Activated CD4-positive, alpha-beta T cell treated with anti-CD3 and anti-CD28 coated beads, Interleukin-2, amount 10 ng/mL, durations not matched to agents 7 days and 5 days (primary cell): Measurements from ENCODE around the gene MS4A10. TPM values are rescaled to one million over a fixed set of nuclear protein-coding genes. Genes with fewer than 3 reads are reported as not detected.

ENCODE experiments used
- CTCF ChIA-PET: fragments of 350-600 bp; sonication (Branson Sonifier 250); formaldehyde crosslinking; loops from one replicate; lab custom pipeline; 2021; ENCODE audit warnings: antibody characterized with exemption; lab: Charles Lee
- POLR2A ChIA-PET: fragments of 350-600 bp; sonication (Branson Sonifier 250); formaldehyde crosslinking; loops from one replicate; lab custom pipeline; 2021; ENCODE audit warnings: antibody characterized with exemption; lab: Charles Lee
- DNase-seq: peaks from one replicate; pipeline ENCODE4 v3.0.0-alpha.2; 2020
- H3K27ac Mint-ChIP-seq: one replicate; pipeline ENCODE4 v1.8.0; 2021; ENCODE audit warnings: mild to moderate bottlenecking, moderate library complexity, mixed read lengths
- H3K27me3 Mint-ChIP-seq: one replicate; pipeline ENCODE4 v1.8.0; 2021; ENCODE audit warnings: mixed read lengths
- H3K36me3 Mint-ChIP-seq: one replicate; pipeline ENCODE4 v1.8.0; 2021; ENCODE audit warnings: low read depth, mixed read lengths
- H3K4me1 Mint-ChIP-seq: one replicate; pipeline ENCODE4 v1.8.0; 2021; ENCODE audit warnings: mixed read lengths
- H3K4me3 Mint-ChIP-seq: one replicate; pipeline ENCODE4 v1.8.0; 2021; ENCODE audit warnings: mild to moderate bottlenecking, moderate library complexity, mixed read lengths
- H3K9me3 Mint-ChIP-seq: one replicate; pipeline ENCODE4 v1.8.0; 2021; ENCODE audit warnings: mixed read lengths
- total RNA-seq, 2 experiments: library from RNA; stranded (reverse); gene quantifications; one replicate each; pipeline ENCODE4 v1.2.3, GENCODE V29; 2021

Gene MS4A10
- total RNA-seq, 2 experiments from 2014 or later: not detected

- H3K36me3 Mint-ChIP-seq: no peaks in the 10 kb centered on the region
- ChIA-PET CTCF (interaction anchor here (1.1 to 1.7 kb wide), 2 partner anchors 13 to 32 kb away, joined by 3 to 4 read pairs; no protein-coding TSS in a partner anchor), POLR2A (no interaction called here)
- no peaks in the 10 kb centered on the region for H3K27me3 Mint-ChIP-seq
- no peak for DNase-seq
- no peaks in the 10 kb centered on the region for H3K9me3 Mint-ChIP-seq
- H3K27ac Mint-ChIP-seq: no peak overlapping the region
- H3K4me3 Mint-ChIP-seq: no peak overlapping the region
- H3K4me1 Mint-ChIP-seq: no peaks in the 10 kb centered on the region
Observed at GRCh38 chr11:60769273-60769672, 15.9 kb upstream of the MS4A10 start.

- no peaks in the 10 kb centered on the region for H3K36me3 Mint-ChIP-seq
- no peak for DNase-seq
- H3K27me3 Mint-ChIP-seq: no peaks in the 10 kb centered on the region
- POLR2A ChIA-PET: no interaction called here
- no peak overlapping the region for H3K4me3 Mint-ChIP-seq
- H3K9me3 Mint-ChIP-seq: no peaks in the 10 kb centered on the region
- peaks cover 2% of the 10 kb centered on the region for H3K4me1 Mint-ChIP-seq
- CTCF ChIA-PET: interaction anchor here (1.7 kb wide), 1 partner anchor 32 kb away, joined by 4 read pairs; no protein-coding TSS in a partner anchor
- no peak overlapping the region for H3K27ac Mint-ChIP-seq
Observed at GRCh38 chr11:60769811-60770210, 15.3 kb upstream of the MS4A10 start.

DNA sequence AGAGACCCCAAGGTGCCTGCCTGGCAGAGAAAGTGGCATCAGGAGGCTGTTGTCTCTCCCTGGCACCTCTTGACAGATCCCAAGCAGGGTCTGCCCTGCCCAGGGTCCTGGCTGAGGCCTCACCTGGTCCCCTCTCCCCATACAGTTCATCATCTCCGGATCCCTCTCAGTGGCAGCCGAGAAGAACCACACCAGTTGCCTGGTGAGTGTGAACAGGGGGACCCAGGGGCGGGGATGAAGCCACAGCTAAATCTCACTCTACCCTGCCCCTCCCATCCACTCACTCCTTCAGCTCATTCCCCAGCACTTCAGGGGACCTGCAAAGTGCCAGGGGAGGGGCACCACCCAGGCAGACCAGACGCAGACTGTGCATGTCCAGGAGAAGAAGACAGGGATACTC, 14.0 kb upstream of the MS4A10 start:
- Mint-ChIP-seq H3K36me3 (no peaks in the 10 kb centered on the region), H3K9me3 (no peaks in the 10 kb centered on the region), H3K4me1 (peaks cover 9% of the 10 kb centered on the region), H3K27me3 (no peaks in the 10 kb centered on the region), H3K27ac (no peak overlapping the region), H3K4me3 (no peak overlapping the region)
- DNase-seq: no peak
- CTCF ChIA-PET: interaction anchor here (1.7 kb wide), 1 partner anchor 34 kb away, joined by 4 read pairs; no protein-coding TSS in a partner anchor
- POLR2A ChIA-PET: no interaction called here

GRCh38 chr11:60771879-60772525, 13.1 kb upstream of the MS4A10 start:
- Mint-ChIP-seq H3K4me1 (peaks cover 9% of the 10 kb centered on the region), H3K36me3 (no peaks in the 10 kb centered on the region), H3K27me3 (peaks cover 2% of the 10 kb centered on the region), H3K4me3 (no peak overlapping the region), H3K9me3 (no peaks in the 10 kb centered on the region), H3K27ac (no peak overlapping the region)
- ChIA-PET POLR2A (no interaction called here), CTCF (interaction anchor here (0.6 to 1.1 kb wide), 2 partner anchors 9 to 16 kb away, joined by 3 read pairs; no protein-coding TSS in a partner anchor)
- DNase-seq: no peak

DNA sequence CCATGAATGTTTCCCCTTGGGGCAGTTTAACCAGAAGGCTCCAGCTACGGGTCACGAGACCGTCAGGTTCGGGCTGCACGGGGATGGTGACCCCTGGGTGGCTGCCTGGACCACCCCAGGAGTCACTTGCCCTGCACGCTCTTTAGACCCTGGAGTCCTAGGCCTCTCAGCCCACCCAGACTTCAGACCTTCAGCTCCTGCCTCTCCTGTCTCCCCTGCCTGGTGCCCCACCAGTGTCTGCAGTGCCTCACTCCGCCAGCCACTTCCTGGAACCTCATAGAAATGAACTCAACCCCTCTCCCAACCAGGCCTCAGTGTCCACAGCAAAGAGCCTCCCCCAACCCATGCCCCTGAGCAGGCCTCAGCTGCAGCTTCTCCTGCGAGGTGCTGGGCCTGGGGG, 12.5 kb upstream of the MS4A10 start:
- no peaks in the 10 kb centered on the region for H3K9me3 Mint-ChIP-seq
- CTCF ChIA-PET: interaction anchor here (1.1 kb wide), 1 partner anchor 10 kb away, joined by 3 read pairs; no protein-coding TSS in a partner anchor

GRCh38 chr11:60774726-60775125, 10.4 kb upstream of the MS4A10 start:
- Mint-ChIP-seq H3K27me3 (peaks cover 12% of the 10 kb centered on the region), H3K9me3 (no peaks in the 10 kb centered on the region), H3K36me3 (no peaks in the 10 kb centered on the region), H3K4me1 (peaks cover 9% of the 10 kb centered on the region), H3K4me3 (no peak overlapping the region), H3K27ac (no peak overlapping the region)
- DNase-seq: no peak
- POLR2A ChIA-PET: interaction anchor here (0.6 kb wide), 1 partner anchor 10 kb away, joined by 3 read pairs; no protein-coding TSS in a partner anchor
- CTCF ChIA-PET: interaction anchor here (0.6 to 1.9 kb wide), 6 partner anchors 12 to 855 kb away, joined by 3 to 9 read pairs (median 4); no protein-coding TSS in a partner anchor

More for the DNA sequence above, 12.5 kb upstream of the MS4A10 start:
- Mint-ChIP-seq H3K27me3 (peaks cover 8% of the 10 kb centered on the region), H3K4me3 (no peak overlapping the region), H3K36me3 (no peaks in the 10 kb centered on the region), H3K4me1 (peaks cover 9% of the 10 kb centered on the region), H3K27ac (no peak overlapping the region)
- POLR2A ChIA-PET: no interaction called here
- no peak for DNase-seq

DNA sequence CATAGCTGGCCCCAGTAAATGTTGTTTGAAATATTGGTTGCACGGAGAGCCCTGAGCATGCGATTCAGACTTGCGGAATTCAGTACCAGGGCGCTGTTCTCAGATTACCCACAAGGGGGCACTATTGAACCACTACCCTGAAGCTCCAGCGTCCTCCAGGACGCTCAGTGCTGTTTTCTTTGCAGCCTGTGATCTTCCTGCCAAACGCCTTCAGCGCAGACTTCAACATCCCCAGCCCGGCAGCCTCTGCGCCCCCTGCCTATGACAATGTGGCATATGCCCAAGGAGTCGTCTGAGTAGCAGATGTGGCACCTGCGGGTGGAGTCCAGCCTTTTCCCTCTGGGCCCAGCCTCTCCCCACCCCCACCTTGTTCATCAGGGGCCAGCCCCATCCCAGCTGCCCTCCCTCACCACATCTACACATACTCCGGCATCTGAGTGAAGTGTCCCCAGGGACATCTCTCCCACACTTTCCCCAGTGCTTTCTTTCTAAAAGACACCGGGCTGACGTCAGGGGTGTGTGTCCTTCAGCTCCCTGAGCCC, 9.6 kb upstream of the MS4A10 start:
- H3K27ac Mint-ChIP-seq: peak overlapping the region; percentile 31
- CTCF ChIA-PET: interaction anchor here (0.6 to 2.4 kb wide), 11 partner anchors 8 to 854 kb away, joined by 3 to 9 read pairs (median 3); no protein-coding TSS in a partner anchor
- peaks cover 12% of the 10 kb centered on the region for H3K27me3 Mint-ChIP-seq
- peaks cover 9% of the 10 kb centered on the region for H3K4me1 Mint-ChIP-seq
- no peak overlapping the region for H3K4me3 Mint-ChIP-seq
- H3K9me3 Mint-ChIP-seq: no peaks in the 10 kb centered on the region
- POLR2A ChIA-PET: no interaction called here
- DNase-seq: peak; percentile 87
- no peaks in the 10 kb centered on the region for H3K36me3 Mint-ChIP-seq

GRCh38 chr11:60776167-60776566, 9.0 kb upstream of the MS4A10 start:
- H3K27me3 Mint-ChIP-seq: peaks cover 12% of the 10 kb centered on the region
- CTCF ChIA-PET: interaction anchor here (0.6 to 2.4 kb wide), 5 partner anchors 9 to 123 kb away, joined by 3 to 9 read pairs (median 4); no protein-coding TSS in a partner anchor
- POLR2A ChIA-PET: no interaction called here
- H3K4me3 Mint-ChIP-seq: no peak overlapping the region
- H3K4me1 Mint-ChIP-seq: peaks cover 9% of the 10 kb centered on the region
- DNase-seq: no peak
- H3K27ac Mint-ChIP-seq: no peak overlapping the region
- H3K36me3 Mint-ChIP-seq: no peaks in the 10 kb centered on the region
- H3K9me3 Mint-ChIP-seq: no peaks in the 10 kb centered on the region

- Mint-ChIP-seq H3K27ac (no peak overlapping the region), H3K4me1 (peaks cover 9% of the 10 kb centered on the region), H3K27me3 (peaks cover 12% of the 10 kb centered on the region), H3K4me3 (no peak overlapping the region), H3K36me3 (no peaks in the 10 kb centered on the region), H3K9me3 (no peaks in the 10 kb centered on the region)
- DNase-seq: no peak
- ChIA-PET CTCF (interaction anchor here (0.5 to 2.4 kb wide), 3 partner anchors 10 to 1687 kb away, joined by 3 to 7 read pairs (median 3); no protein-coding TSS in a partner anchor), POLR2A (interaction anchor here (0.5 to 0.7 kb wide), 2 partner anchors 287 to 609 kb away, joined by 3 to 9 read pairs; no protein-coding TSS in a partner anchor)
Observed at GRCh38 chr11:60777106-60777505, 8.0 kb upstream of the MS4A10 start.

DNA sequence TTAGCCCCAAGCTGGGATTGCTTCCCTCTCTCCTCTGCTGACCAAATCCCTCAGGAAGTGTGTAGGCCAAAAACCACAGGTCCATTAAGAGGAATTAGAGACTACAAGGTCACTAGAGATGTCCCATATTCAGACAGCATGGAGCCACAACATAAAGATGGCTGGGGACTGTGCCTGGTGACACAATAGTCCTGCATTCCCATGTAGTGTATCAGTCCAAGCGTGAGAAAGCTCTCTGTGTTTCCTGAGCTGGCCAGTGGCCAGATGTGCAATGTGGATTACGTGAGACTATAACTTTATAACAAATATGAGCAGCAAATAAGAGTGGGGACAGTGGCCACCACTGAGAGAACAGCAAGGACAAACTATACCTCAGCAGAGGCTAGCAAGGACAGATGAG, 7.6 kb upstream of the MS4A10 start:
- Mint-ChIP-seq H3K27me3 (peaks cover 12% of the 10 kb centered on the region), H3K9me3 (no peaks in the 10 kb centered on the region), H3K27ac (no peak overlapping the region), H3K4me1 (peaks cover 9% of the 10 kb centered on the region), H3K4me3 (no peak overlapping the region), H3K36me3 (no peaks in the 10 kb centered on the region)
- DNase-seq: no peak
- POLR2A ChIA-PET: interaction anchor here (0.7 kb wide), 1 partner anchor 608 kb away, joined by 3 read pairs; no protein-coding TSS in a partner anchor
- CTCF ChIA-PET: interaction anchor here (0.5 to 2.4 kb wide), 2 partner anchors 10 to 1687 kb away, joined by 3 to 7 read pairs; no protein-coding TSS in a partner anchor

DNA sequence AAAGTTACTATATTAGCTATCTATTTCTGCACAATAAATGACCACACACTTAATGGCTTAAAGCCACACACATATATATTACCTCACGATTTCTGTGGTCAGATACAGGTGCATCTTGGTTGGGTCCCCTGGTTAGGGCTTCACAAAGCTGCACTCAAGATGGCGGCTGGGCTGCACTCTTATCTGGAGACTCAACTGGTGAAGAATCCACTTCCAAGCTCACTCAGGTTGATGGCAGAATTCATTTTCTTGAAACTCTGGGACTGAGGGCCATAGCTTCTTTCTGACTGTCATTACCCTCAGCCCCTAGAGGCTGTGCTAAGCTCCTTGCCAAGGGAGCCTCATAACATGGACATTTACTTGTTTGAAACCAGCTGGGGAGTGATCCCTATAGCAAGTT, 5.1 kb upstream of the MS4A10 start:
- DNase-seq: no peak
- no peak overlapping the region for H3K4me3 Mint-ChIP-seq
- H3K36me3 Mint-ChIP-seq: no peaks in the 10 kb centered on the region
- H3K4me1 Mint-ChIP-seq: peaks cover 7% of the 10 kb centered on the region
- H3K27me3 Mint-ChIP-seq: peaks cover 12% of the 10 kb centered on the region
- ChIA-PET CTCF (no interaction called here), POLR2A (no interaction called here)
- H3K27ac Mint-ChIP-seq: no peak overlapping the region
- H3K9me3 Mint-ChIP-seq: no peaks in the 10 kb centered on the region

- ChIA-PET POLR2A (no interaction called here), CTCF (no interaction called here)
- peaks cover under 1% of the 10 kb centered on the region for H3K4me1 Mint-ChIP-seq
- no peak for DNase-seq
- H3K27ac Mint-ChIP-seq: no peak overlapping the region
- no peaks in the 10 kb centered on the region for H3K9me3 Mint-ChIP-seq
- H3K27me3 Mint-ChIP-seq: peaks cover 12% of the 10 kb centered on the region
- no peaks in the 10 kb centered on the region for H3K36me3 Mint-ChIP-seq
- H3K4me3 Mint-ChIP-seq: no peak overlapping the region
Observed at GRCh38 chr11:60780774-60781173, 4.4 kb upstream of the MS4A10 start.
